ENCODE results near the gene LINGO1. TPM values are rescaled to one million over a fixed set of nuclear protein-coding genes. Genes with fewer than 3 reads are reported as not detected.

LINGO1 gene
- total and polyA plus RNA-seq, 2 of the 8 experiments (the other 6 are each of a cell fraction or from before 2014, with no cell fraction given): 57.1 to 114 TPM

GRCh38 chr15:77673866-77674265 lies 41.2 kb upstream of the LINGO1 start:
- Histone ChIP-seq H3K9ac (replicated peaks in 1 of 4; ENCODE audit: extremely low read depth in 1 of 4, low read depth in 3 of 4, low read length in 3 of 4) (no peak overlapping the region), H3K14ac (ENCODE audit: insufficient read length) (no peak overlapping the region), H3K36me3 (ENCODE audit: control insufficient read depth in 2 of 4, insufficient read depth in 4 of 4, low read length in 3 of 4) (no peaks in the 10 kb centered on the region), H4K8ac (ENCODE audit: extremely low read depth, insufficient read depth, low read length) (no peak overlapping the region), H3K23ac (ENCODE audit: insufficient read length) (no peak overlapping the region), H3K4me3 (ENCODE audit: extremely low read depth in 1 of 4, insufficient read depth in 2 of 4, low read depth in 3 of 4, low read length in 4 of 4) (no peak overlapping the region), H2AFZ (ENCODE audit: low read length) (no peak overlapping the region), H3K4ac (replicated peaks; ENCODE audit: insufficient read length, low read depth, low read length) (no peak overlapping the region), H3K18ac (ENCODE audit: extremely low read depth, low read length) (no peak overlapping the region), H2BK5ac (ENCODE audit: low read depth, low read length) (no peak overlapping the region), H4K91ac (replicated peaks; ENCODE audit: insufficient read length, low read length) (no peak overlapping the region), H2BK120ac (replicated peaks; ENCODE audit: low read depth, low read length) (no peak overlapping the region), H2BK12ac (ENCODE audit: low read depth, low read length) (no peak overlapping the region), H3K23me2 (ENCODE audit: low read depth, low read length) (no peaks in the 10 kb centered on the region), H3K4me1 (replicated peaks in 1 of 4; ENCODE audit: control insufficient read depth in 3 of 4, insufficient read depth in 4 of 4, low read length in 3 of 4) (peaks cover 0 to 4% (median 0%) of the 10 kb centered on the region in 4 experiments; a peak in 3 of 7 replicates), H2BK15ac (ENCODE audit: low read length) (no peak overlapping the region), H3K27ac (ENCODE audit: low read depth, low read length) (no peak overlapping the region), H3K9me3 (ENCODE audit: insufficient read depth in 2 of 2, low read depth in 1 of 2, low read length in 1 of 2) (no peaks in the 10 kb centered on the region), H3K4me2 (ENCODE audit: insufficient read depth in 1 of 2, low read depth in 2 of 2, low read length in 2 of 2) (no peak overlapping the region), H3K27me3 (replicated peaks in 1 of 4; ENCODE audit: control insufficient read depth in 3 of 4, extremely low read depth in 1 of 4, insufficient read depth in 3 of 4, low read length in 3 of 4) (no peaks in the 10 kb centered on the region), H4K5ac (ENCODE audit: insufficient read length, low read depth, low read length) (no peak overlapping the region), H3K79me1 (ENCODE audit: low read depth, low read length) (no peaks in the 10 kb centered on the region), H3K79me2 (ENCODE audit: control insufficient read depth in 1 of 2, insufficient read depth in 2 of 2, low read length in 2 of 2) (no peaks in the 10 kb centered on the region), H4K20me1 (replicated peaks in 1 of 2; ENCODE audit: control insufficient read depth in 1 of 2, insufficient read depth in 2 of 2, low read length in 2 of 2) (no peaks in the 10 kb centered on the region), H2AK5ac (ENCODE audit: low read depth, low read length) (no peak overlapping the region), H3K56ac (replicated peaks; ENCODE audit: insufficient read length, low read depth, low read length) (no peak overlapping the region), H2BK20ac (ENCODE audit: low read length) (peak overlapping the region; percentile 9; the same call in 1 of the 2 replicates)
- FAIRE-seq: no peak
- 88% methylated on average over 5 of the region's 5 CpGs; no CpG with 5 or more reads in 1 of the 2 experiments for WGBS, 2 experiments (ENCODE audit: extremely low coverage in 1 of 2, insufficient coverage in 1 of 2, insufficient read length in 1 of 2, insufficient replicate concordance in 2 of 2, low coverage in 1 of 2, low lambda C conversion rate in 2 of 2, missing lambda C conversion rate in 1 of 2)
- CTCF ChIA-PET (ENCODE audit: partially characterized antibody): no interaction called here
- POLR2A ChIA-PET (ENCODE audit: partially characterized antibody): no interaction called here
- DNase-seq (ENCODE audit: low read depth in 1 of 2, low spot score in 2 of 2): no peak
- TF ChIP-seq, protein P1, sequence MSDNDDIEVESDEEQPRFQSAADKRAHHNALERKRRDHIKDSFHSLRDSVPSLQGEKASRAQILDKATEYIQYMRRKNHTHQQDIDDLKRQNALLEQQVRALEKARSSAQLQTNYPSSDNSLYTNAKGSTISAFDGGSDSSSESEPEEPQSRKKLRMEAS (IDR thresholded peaks at IDR 0.05): no peak
- TF ChIP-seq RFX5 (IDR thresholded peaks at IDR 0.05; ENCODE audit: borderline replicate concordance, low read depth, low read length) (no peak), RAD21 (IDR thresholded peaks at IDR 0.05 in 1 of 2, conservative IDR thresholded peaks at IDR 0.05 in 1 of 2; ENCODE audit: low read depth in 2 of 2, low read length in 2 of 2) (no peak)

Measured in H1 (cell line).